Measurements from ENCODE around the gene UBR4. TPM values are rescaled to one million over a fixed set of nuclear protein-coding genes. Genes with fewer than 3 reads are reported as not detected.

UBR4 gene
- total RNA-seq, 2 donors from 2014 or later = 148 to 151 TPM

DNA sequence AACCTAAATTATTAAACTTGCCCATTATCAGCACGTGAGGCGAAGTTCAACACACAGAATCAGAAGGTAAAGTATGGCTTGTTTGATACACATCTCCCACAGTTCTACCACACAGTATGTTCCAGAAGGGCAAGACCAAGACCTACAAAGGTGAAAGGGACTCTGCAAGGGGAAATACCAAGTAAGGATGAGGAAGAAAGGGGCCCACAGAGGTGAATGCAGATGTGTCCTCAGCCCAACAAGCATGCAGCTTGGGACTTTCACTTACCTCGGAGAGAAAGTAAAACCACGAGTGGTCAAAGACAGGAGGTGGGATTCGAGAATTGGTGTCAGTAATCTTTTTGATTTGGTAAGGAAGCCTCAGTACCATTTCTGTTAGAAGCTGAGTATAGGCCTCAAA is 85.8 kb downstream of the UBR4 start:
- H3K9ac ChIP-seq (ENCODE audit: extremely low read depth, low read length, poor library complexity, severe bottlenecking) = no peak overlapping the region
- peak; percentile 9 for DNase-seq
- Mint-ChIP-seq H3K36me3 (ENCODE audit: low read depth) (peaks cover 97% of the 10 kb centered on the region), H3K9me3 (no peaks in the 10 kb centered on the region), H3K4me1 (no peaks in the 10 kb centered on the region), H3K27me3 (ENCODE audit: insufficient read depth) (no peaks in the 10 kb centered on the region), H3K27ac (no peak overlapping the region), H3K4me3 (no peak overlapping the region)
- no peaks in the 10 kb centered on the region for H3K9me3 ChIP-seq (ENCODE audit: control insufficient read depth, low read length)
- 86 to 99% methylated on average over 3 to 5 of the region's 5 CpGs for WGBS, 2 experiments (ENCODE audit: insufficient coverage in 1 of 2, insufficient read length in 1 of 2)
- H3K36me3 ChIP-seq (ENCODE audit: control insufficient read depth, insufficient read depth, low read length) = peaks cover 100% of the 10 kb centered on the region
- peaks cover 4% of the 10 kb centered on the region for H3K4me1 ChIP-seq (ENCODE audit: control insufficient read depth, insufficient read depth, low read length)
- no peak overlapping the region for H3K4me3 ChIP-seq (ENCODE audit: low read length)
- no peak overlapping the region for H3K27ac ChIP-seq (ENCODE audit: low read depth, low read length)
- TF ChIP-seq, protein P1, sequence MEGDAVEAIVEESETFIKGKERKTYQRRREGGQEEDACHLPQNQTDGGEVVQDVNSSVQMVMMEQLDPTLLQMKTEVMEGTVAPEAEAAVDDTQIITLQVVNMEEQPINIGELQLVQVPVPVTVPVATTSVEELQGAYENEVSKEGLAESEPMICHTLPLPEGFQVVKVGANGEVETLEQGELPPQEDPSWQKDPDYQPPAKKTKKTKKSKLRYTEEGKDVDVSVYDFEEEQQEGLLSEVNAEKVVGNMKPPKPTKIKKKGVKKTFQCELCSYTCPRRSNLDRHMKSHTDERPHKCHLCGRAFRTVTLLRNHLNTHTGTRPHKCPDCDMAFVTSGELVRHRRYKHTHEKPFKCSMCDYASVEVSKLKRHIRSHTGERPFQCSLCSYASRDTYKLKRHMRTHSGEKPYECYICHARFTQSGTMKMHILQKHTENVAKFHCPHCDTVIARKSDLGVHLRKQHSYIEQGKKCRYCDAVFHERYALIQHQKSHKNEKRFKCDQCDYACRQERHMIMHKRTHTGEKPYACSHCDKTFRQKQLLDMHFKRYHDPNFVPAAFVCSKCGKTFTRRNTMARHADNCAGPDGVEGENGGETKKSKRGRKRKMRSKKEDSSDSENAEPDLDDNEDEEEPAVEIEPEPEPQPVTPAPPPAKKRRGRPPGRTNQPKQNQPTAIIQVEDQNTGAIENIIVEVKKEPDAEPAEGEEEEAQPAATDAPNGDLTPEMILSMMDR (conservative IDR thresholded peaks at IDR 0.05) = no peak
- H3K27me3 ChIP-seq (ENCODE audit: control insufficient read depth, insufficient read depth, low read length, poor library complexity, severe bottlenecking) = no peaks in the 10 kb centered on the region

DNA sequence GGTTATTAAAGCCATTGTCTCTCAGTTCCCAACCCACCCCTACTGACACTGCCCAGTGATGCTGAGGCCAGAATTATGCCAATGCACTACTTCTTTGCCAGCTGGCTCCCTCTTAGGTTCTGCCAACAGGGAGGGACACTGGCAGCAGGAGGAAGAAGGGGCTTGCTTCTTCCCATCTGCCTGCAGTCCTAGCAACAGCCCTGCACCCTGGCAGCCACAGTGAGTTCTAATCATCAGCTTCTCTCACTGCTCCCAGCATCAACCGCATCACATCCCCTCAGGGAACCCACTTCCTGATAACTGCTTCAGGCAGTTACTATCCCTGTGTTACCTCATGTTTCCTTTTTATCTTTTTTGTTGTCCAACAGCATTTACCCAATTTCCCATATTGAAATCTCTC is 86.2 kb downstream of the UBR4 start:
- H3K36me3 Mint-ChIP-seq (ENCODE audit: low read depth) = peaks cover 97% of the 10 kb centered on the region
- H3K27ac Mint-ChIP-seq = no peak overlapping the region
- H3K4me1 ChIP-seq (ENCODE audit: control insufficient read depth, insufficient read depth, low read length) = peaks cover 4% of the 10 kb centered on the region
- no peaks in the 10 kb centered on the region for H3K27me3 Mint-ChIP-seq (ENCODE audit: insufficient read depth)
- WGBS, 2 experiments (ENCODE audit: insufficient coverage in 1 of 2, insufficient read length in 1 of 2) = 94 to 100% methylated on average over 1 of the region's 1 CpG
- H3K27ac ChIP-seq (ENCODE audit: low read depth, low read length) = no peak overlapping the region
- H3K9me3 ChIP-seq (ENCODE audit: control insufficient read depth, low read length) = no peaks in the 10 kb centered on the region
- no peaks in the 10 kb centered on the region for H3K9me3 Mint-ChIP-seq
- peaks cover 100% of the 10 kb centered on the region for H3K36me3 ChIP-seq (ENCODE audit: control insufficient read depth, insufficient read depth, low read length)
- TF ChIP-seq, protein P1 (conservative IDR thresholded peaks at IDR 0.05) = no peak
- DNase-seq = peak; percentile 26
- H3K27me3 ChIP-seq (ENCODE audit: control insufficient read depth, insufficient read depth, low read length, poor library complexity, severe bottlenecking) = no peaks in the 10 kb centered on the region
- no peak overlapping the region for H3K4me3 ChIP-seq (ENCODE audit: low read length)
- no peaks in the 10 kb centered on the region for H3K4me1 Mint-ChIP-seq
- H3K9ac ChIP-seq (ENCODE audit: extremely low read depth, low read length, poor library complexity, severe bottlenecking) = no peak overlapping the region
- H3K4me3 Mint-ChIP-seq = no peak overlapping the region

DNA sequence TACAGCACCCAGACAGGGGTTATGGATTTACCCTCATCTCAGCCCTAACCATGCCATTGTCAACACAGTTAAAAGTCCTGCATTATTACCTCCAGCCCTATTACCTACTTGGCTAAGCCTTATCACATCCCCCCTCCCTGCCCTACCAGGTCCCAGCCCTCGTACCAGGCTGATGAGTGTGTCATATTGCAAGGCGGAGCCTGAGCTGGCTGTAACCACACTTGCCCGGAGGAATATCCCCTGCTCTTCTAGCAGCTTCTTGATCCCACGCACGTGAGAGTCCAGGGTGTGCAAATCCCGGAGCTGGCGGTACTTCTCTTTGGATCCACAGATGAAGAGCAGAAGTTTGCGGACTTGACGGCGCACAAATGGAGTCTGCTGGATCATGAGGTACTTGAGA is 87.4 kb downstream of the UBR4 start:
- no peaks in the 10 kb centered on the region for H3K4me1 Mint-ChIP-seq
- no peak overlapping the region for H3K9ac ChIP-seq (ENCODE audit: extremely low read depth, low read length, poor library complexity, severe bottlenecking)
- no peaks in the 10 kb centered on the region for H3K27me3 Mint-ChIP-seq (ENCODE audit: insufficient read depth)
- H3K27ac Mint-ChIP-seq = no peak overlapping the region
- 96 to 98% methylated on average over 10 of the region's 10 CpGs for WGBS, 2 experiments (ENCODE audit: insufficient coverage in 1 of 2, insufficient read length in 1 of 2)
- no peak overlapping the region for H3K27ac ChIP-seq (ENCODE audit: low read depth, low read length)
- peaks cover under 1% of the 10 kb centered on the region for H3K4me1 ChIP-seq (ENCODE audit: control insufficient read depth, insufficient read depth, low read length)
- no peaks in the 10 kb centered on the region for H3K9me3 Mint-ChIP-seq
- no peak overlapping the region for H3K4me3 Mint-ChIP-seq
- H3K36me3 ChIP-seq (ENCODE audit: control insufficient read depth, insufficient read depth, low read length) = peaks cover 98% of the 10 kb centered on the region
- peaks cover 94% of the 10 kb centered on the region for H3K36me3 Mint-ChIP-seq (ENCODE audit: low read depth)
- no peaks in the 10 kb centered on the region for H3K9me3 ChIP-seq (ENCODE audit: control insufficient read depth, low read length)
- TF ChIP-seq, protein P1 (conservative IDR thresholded peaks at IDR 0.05) = no peak
- no peaks in the 10 kb centered on the region for H3K27me3 ChIP-seq (ENCODE audit: control insufficient read depth, insufficient read depth, low read length, poor library complexity, severe bottlenecking)
- H3K4me3 ChIP-seq (ENCODE audit: low read length) = no peak overlapping the region
- DNase-seq = peak; percentile 20
